Activated CD4-positive, alpha-beta memory T cell treated with anti-CD3 and anti-CD28 coated beads for 36 hours (primary cell): ENCODE data around the gene ARHGAP26. TPM values are rescaled to one million over a fixed set of nuclear protein-coding genes. Genes with fewer than 3 reads are reported as not detected.

Experiments used
- CTCF ChIA-PET: fragments of 350-600 bp; sonication (Branson Sonifier 250); formaldehyde crosslinking; loops from one replicate; lab custom pipeline; 2021; ENCODE audit warnings: antibody characterized with exemption, inconsistent platforms; lab: Charles Lee
- POLR2A ChIA-PET: fragments of 350-600 bp; sonication (Branson Sonifier 250); formaldehyde crosslinking; loops from one replicate; lab custom pipeline; 2021; ENCODE audit warnings: antibody characterized with exemption; lab: Charles Lee
- DNase-seq: peaks from one replicate; pipeline ENCODE4 v3.0.0-alpha.2; 2020
- H3K27ac Mint-ChIP-seq: one replicate; pipeline ENCODE4 v1.8.0; 2021; ENCODE audit warnings: mixed read lengths
- H3K27me3 Mint-ChIP-seq: one replicate; pipeline ENCODE4 v1.8.0; 2021; ENCODE audit warnings: mixed read lengths
- H3K36me3 Mint-ChIP-seq: one replicate; pipeline ENCODE4 v1.8.0; 2021; ENCODE audit warnings: mixed read lengths
- H3K4me1 Mint-ChIP-seq: one replicate; pipeline ENCODE4 v1.8.0; 2021; ENCODE audit warnings: low read depth, mixed read lengths
- H3K4me3 Mint-ChIP-seq: one replicate; pipeline ENCODE4 v1.8.0; 2021; ENCODE audit warnings: mild to moderate bottlenecking, mixed read lengths
- H3K9me3 Mint-ChIP-seq: one replicate; pipeline ENCODE4 v1.8.0; 2021; ENCODE audit warnings: mixed read lengths
- intact Hi-C: fragments of 100-400 bp; cut with micrococcal nuclease; formaldehyde crosslinking; loops from one replicate; pipeline ENCODE4 v1.15.1; 2023
- total RNA-seq, 2 experiments: library from RNA; stranded (reverse); gene quantifications; one replicate each; pipeline ENCODE4 v1.2.3, GENCODE V29; 2021

The ARHGAP26 gene
- total RNA-seq, 2 experiments from 2014 or later: 16.4 to 16.9 TPM

DNA sequence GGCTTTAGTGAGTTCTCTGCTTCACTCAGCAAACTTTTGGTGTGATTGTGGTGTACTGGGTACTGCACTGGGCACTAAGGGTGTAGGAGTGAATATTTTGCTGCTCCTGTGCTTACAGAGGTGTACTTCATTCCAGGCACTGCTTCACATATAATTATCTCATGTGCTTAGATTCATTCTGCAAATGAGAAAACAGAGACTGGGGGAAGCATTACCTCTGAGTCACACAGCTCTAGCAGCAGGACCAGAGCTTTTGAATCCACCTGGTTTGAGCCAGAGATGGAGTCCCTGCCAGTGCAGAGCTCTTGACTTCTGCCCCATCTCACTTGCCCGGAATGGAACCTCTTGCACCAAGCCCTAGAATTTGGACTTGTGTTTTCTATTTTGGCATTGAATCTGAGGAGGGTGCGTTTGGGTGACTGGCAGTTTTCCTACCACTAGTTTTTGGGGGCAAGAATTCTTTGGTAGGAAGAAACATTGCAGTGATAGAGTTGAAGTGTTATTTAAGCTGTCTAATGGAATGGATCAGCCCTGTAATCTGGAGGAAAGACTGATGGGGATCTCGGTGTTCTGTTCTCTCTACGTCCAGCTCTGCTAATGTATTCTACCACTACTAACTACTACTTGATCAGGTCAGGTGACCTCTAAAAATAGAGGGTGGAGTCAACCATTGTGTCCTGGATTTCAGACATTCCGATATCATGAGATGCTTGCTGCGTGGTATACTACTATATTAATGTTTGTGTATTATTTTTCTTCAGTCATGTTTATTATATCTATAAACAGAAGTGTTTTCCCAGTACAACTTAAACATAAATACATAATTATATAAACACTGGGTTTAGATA is 2.5 kb downstream of the ARHGAP26 start:
- intact Hi-C loops: loop anchor here (2.0 to 10.0 kb wide), 2 partner anchors 54 to 662 kb away; no protein-coding TSS in a partner anchor
- DNase-seq: peak; percentile 39
- Mint-ChIP-seq H3K27ac (peak overlapping the region; percentile 4), H3K4me1 (peaks cover 47% of the 10 kb centered on the region), H3K36me3 (no peaks in the 10 kb centered on the region), H3K27me3 (no peaks in the 10 kb centered on the region), H3K9me3 (no peaks in the 10 kb centered on the region), H3K4me3 (peak overlapping the region; percentile 92)
- CTCF ChIA-PET: interaction anchor here (0.7 to 7.2 kb wide), 8 partner anchors 11 to 116 kb away, joined by 3 to 43 read pairs (median 10); no protein-coding TSS in a partner anchor
- POLR2A ChIA-PET: interaction anchor here (1.1 to 4.5 kb wide), 3 partner anchors 11 to 54 kb away, joined by 3 to 48 read pairs (median 20); no protein-coding TSS in a partner anchor

DNA sequence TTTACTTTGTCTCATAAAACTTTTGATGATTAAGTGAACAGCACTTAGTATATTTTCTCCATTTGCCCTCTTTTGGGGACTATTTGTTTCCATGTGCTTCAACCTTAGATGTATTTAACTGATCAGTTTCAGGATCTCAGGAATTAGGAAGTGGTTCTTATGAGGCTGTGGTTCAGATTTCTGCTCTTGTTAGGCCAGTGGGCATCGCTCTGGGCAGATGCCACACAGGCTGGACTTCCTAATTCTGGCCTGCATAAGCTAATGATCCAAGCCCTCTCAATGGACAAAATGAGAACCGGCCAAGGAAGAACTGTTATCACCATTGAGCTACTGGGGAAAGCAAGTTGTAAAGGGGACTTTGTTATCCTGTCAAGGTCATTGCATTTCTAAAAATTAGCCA is 6.9 kb downstream of the ARHGAP26 start:
- DNase-seq: no peak
- H3K27ac Mint-ChIP-seq: no peak overlapping the region
- H3K9me3 Mint-ChIP-seq: no peaks in the 10 kb centered on the region
- POLR2A ChIA-PET: no interaction called here
- H3K27me3 Mint-ChIP-seq: no peaks in the 10 kb centered on the region
- no peak overlapping the region for H3K4me3 Mint-ChIP-seq
- intact Hi-C loops: loop anchor here (10.0 kb wide), 1 partner anchor 658 kb away; no protein-coding TSS in a partner anchor
- CTCF ChIA-PET: interaction anchor here (0.6 kb wide), 1 partner anchor 35 kb away, joined by 3 read pairs; no protein-coding TSS in a partner anchor
- peaks cover 43% of the 10 kb centered on the region for H3K4me1 Mint-ChIP-seq
- H3K36me3 Mint-ChIP-seq: no peaks in the 10 kb centered on the region

- ChIA-PET CTCF (interaction anchor here (0.6 kb wide), 1 partner anchor 34 kb away, joined by 3 read pairs; no protein-coding TSS in a partner anchor), POLR2A (no interaction called here)
- Mint-ChIP-seq H3K27ac (no peak overlapping the region), H3K27me3 (no peaks in the 10 kb centered on the region), H3K9me3 (no peaks in the 10 kb centered on the region), H3K36me3 (no peaks in the 10 kb centered on the region), H3K4me1 (peaks cover 42% of the 10 kb centered on the region), H3K4me3 (no peak overlapping the region)
- no peak for DNase-seq
- intact Hi-C loops: loop anchor here (10.0 kb wide), 1 partner anchor 657 kb away; no protein-coding TSS in a partner anchor
Observed at GRCh38 chr5:142777850-142778249, 7.7 kb downstream of the ARHGAP26 start.

DNA sequence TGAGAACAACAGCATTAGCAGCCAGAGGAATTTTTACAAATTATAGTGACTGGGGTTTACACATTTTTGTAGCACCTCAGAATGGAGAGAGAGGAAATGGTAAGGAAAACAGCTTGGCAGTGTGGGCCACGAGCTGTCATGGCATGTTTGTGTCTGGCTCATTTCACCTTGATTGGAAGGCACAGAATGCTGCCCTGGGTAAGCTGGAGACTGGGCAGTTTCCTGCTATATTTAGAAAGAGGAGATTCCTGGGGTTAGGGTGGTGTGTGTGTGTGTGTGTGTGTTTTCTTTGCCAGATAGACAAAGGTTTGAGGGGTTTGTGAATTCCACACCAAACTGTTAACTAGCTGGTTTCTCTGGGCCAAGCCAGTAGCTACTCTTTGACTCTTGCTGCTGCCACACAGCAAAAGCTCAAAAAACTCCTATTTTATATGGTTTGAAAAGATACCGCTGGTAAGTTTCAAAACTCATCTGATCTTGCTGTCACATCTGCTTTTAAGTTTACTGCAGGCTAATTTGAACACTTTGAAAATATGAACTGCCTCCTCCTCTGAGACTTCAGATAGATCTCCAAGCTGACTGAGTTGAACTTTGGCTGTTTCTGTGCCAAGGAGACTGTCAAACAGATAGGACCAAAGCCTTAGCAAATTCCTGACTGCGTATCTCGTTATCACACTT is 9.1 kb downstream of the ARHGAP26 start:
- Mint-ChIP-seq H3K9me3 (no peaks in the 10 kb centered on the region), H3K36me3 (no peaks in the 10 kb centered on the region), H3K27ac (no peak overlapping the region), H3K4me1 (peaks cover 47% of the 10 kb centered on the region), H3K27me3 (no peaks in the 10 kb centered on the region), H3K4me3 (no peak overlapping the region)
- intact Hi-C loops: loop anchor here (10.0 kb wide), 1 partner anchor 655 kb away; no protein-coding TSS in a partner anchor
- CTCF ChIA-PET: interaction anchor here (0.7 to 1.4 kb wide), 7 partner anchors 10 to 169 kb away, joined by 3 to 4 read pairs (median 3); no protein-coding TSS in a partner anchor
- POLR2A ChIA-PET: no interaction called here
- DNase-seq: no peak

GRCh38 chr5:142780871-142781270 is 10.7 kb downstream of the ARHGAP26 start:
- ChIA-PET CTCF (interaction anchor here (1.1 to 1.4 kb wide), 3 partner anchors 17 to 99 kb away, joined by 4 to 6 read pairs (median 4); no protein-coding TSS in a partner anchor), POLR2A (no interaction called here)
- Mint-ChIP-seq H3K27me3 (no peaks in the 10 kb centered on the region), H3K4me1 (peaks cover 56% of the 10 kb centered on the region), H3K27ac (no peak overlapping the region), H3K4me3 (no peak overlapping the region), H3K9me3 (no peaks in the 10 kb centered on the region), H3K36me3 (no peaks in the 10 kb centered on the region)
- intact Hi-C loops: no loop called here
- DNase-seq: no peak

DNA sequence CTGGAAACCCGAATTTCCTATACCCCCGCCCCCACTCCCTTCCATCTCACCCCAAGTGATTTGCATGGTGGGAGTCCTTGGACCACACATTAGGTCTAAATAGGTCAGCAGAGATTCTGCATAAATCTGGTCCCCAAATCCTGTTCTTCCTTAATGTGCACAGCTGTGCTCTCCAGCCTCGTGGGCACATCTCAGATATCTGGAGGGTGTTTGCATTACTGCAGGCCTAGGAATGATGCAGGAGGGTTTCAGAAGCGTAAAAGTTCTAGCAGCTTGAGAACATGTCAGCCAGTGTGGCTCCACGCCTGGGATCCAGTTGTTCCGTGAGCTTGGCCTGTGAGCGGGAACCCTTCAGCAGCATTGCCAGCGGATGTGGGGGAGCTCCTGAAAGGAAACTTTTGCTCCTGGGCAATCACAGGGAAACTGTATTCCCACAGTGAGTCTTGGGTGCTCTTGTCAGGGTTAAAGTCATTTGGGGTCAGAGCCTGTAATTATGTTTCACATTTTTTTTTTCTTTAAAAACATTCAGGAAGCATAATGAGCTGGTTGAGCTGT is 12.9 kb downstream of the ARHGAP26 start:
- Mint-ChIP-seq H3K4me3 (peak overlapping the region; percentile 24), H3K9me3 (no peaks in the 10 kb centered on the region), H3K36me3 (no peaks in the 10 kb centered on the region), H3K27ac (peak overlapping the region; percentile 71), H3K4me1 (peaks cover 58% of the 10 kb centered on the region), H3K27me3 (no peaks in the 10 kb centered on the region)
- intact Hi-C loops: loop anchor here (1.0 kb wide), 5 partner anchors 13 to 226 kb away; partner anchors contain the start of gene ARHGAP26
- ChIA-PET CTCF (interaction anchor here (0.6 to 3.0 kb wide), 14 partner anchors 12 to 226 kb away, joined by 3 to 43 read pairs (median 4); partner anchors contain the start of gene ARHGAP26), POLR2A (interaction anchor here (0.9 to 3.4 kb wide), 6 partner anchors 12 to 83 kb away, joined by 3 to 48 read pairs (median 15); partner anchors contain the start of gene ARHGAP26)
- DNase-seq: no peak

GRCh38 chr5:142783601-142784341 is 13.6 kb downstream of the ARHGAP26 start:
- Mint-ChIP-seq H3K9me3 (no peaks in the 10 kb centered on the region), H3K27me3 (no peaks in the 10 kb centered on the region), H3K4me1 (peaks cover 56% of the 10 kb centered on the region), H3K4me3 (peak overlapping the region; percentile 34), H3K36me3 (no peaks in the 10 kb centered on the region), H3K27ac (peak overlapping the region; percentile 85)
- ChIA-PET CTCF (interaction anchor here (0.9 to 3.0 kb wide), 13 partner anchors 13 to 225 kb away, joined by 3 to 43 read pairs (median 5); partner anchors contain the start of gene ARHGAP26), POLR2A (interaction anchor here (0.9 to 3.4 kb wide), 6 partner anchors 12 to 82 kb away, joined by 3 to 48 read pairs (median 15); partner anchors contain the start of gene ARHGAP26)
- DNase-seq: peak; percentile 90
- intact Hi-C loops: loop anchor here (1.0 kb wide), 5 partner anchors 13 to 226 kb away; partner anchors contain the start of gene ARHGAP26

GRCh38 chr5:142784401-142784955 is 14.3 kb downstream of the ARHGAP26 start:
- CTCF ChIA-PET: interaction anchor here (0.6 to 3.0 kb wide), 10 partner anchors 13 to 1044 kb away, joined by 3 to 43 read pairs (median 8); partner anchors contain the start of gene ARHGAP26
- Mint-ChIP-seq H3K9me3 (no peaks in the 10 kb centered on the region), H3K4me1 (peaks cover 49% of the 10 kb centered on the region), H3K27me3 (no peaks in the 10 kb centered on the region), H3K4me3 (peak overlapping the region; percentile 34), H3K36me3 (no peaks in the 10 kb centered on the region), H3K27ac (peak overlapping the region; percentile 85)
- intact Hi-C loops: no loop called here
- no peak for DNase-seq
- POLR2A ChIA-PET: interaction anchor here (2.2 to 3.4 kb wide), 4 partner anchors 13 to 43 kb away, joined by 8 to 48 read pairs (median 23); partner anchors contain the start of gene ARHGAP26

- ChIA-PET POLR2A (interaction anchor here (1.3 to 3.4 kb wide), 4 partner anchors 14 to 37 kb away, joined by 3 to 48 read pairs (median 23); partner anchors contain the start of gene ARHGAP26), CTCF (interaction anchor here (0.6 to 3.0 kb wide), 6 partner anchors 12 to 1043 kb away, joined by 3 to 43 read pairs (median 10); partner anchors contain the start of gene ARHGAP26)
- Mint-ChIP-seq H3K4me3 (no peak overlapping the region), H3K4me1 (peaks cover 48% of the 10 kb centered on the region), H3K27me3 (no peaks in the 10 kb centered on the region), H3K27ac (no peak overlapping the region), H3K9me3 (no peaks in the 10 kb centered on the region), H3K36me3 (no peaks in the 10 kb centered on the region)
- intact Hi-C loops: no loop called here
- DNase-seq: no peak
Observed at GRCh38 chr5:142785206-142785605, 15.0 kb downstream of the ARHGAP26 start.

DNA sequence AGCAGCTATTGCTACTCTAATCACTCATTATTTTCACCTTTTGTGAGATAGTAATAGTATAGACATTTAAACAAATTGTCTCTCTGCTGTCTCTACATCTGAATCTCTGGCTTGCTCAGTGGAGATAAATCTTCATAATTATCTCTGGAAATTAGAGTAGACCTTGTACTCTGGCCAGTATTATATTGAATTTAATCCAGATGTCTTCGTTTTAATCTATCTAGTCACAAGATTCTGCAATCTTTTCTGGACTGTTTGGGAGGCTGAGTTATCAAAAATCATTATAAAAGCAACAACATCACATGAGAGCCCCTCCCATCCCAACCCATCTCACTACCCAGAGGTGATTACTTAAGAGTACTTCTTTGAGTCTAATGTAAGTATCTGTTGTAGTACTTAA is 19.0 kb downstream of the ARHGAP26 start:
- CTCF ChIA-PET: interaction anchor here (1.0 kb wide), 1 partner anchor 76 kb away, joined by 3 read pairs; no protein-coding TSS in a partner anchor
- Mint-ChIP-seq H3K4me1 (peaks cover 24% of the 10 kb centered on the region), H3K36me3 (peaks cover 2% of the 10 kb centered on the region), H3K4me3 (no peak overlapping the region), H3K27ac (no peak overlapping the region), H3K9me3 (no peaks in the 10 kb centered on the region), H3K27me3 (no peaks in the 10 kb centered on the region)
- intact Hi-C loops: no loop called here
- POLR2A ChIA-PET: no interaction called here
- DNase-seq: no peak
